Brain microvascular endothelial cell (primary cell): ENCODE results near the gene C4A.

ENCODE experiments used
- DNase-seq: peaks from one replicate; pipeline ENCODE4 v3.0.0-alpha.2; 2020
- H3K27ac ChIP-seq: fragments of 250-450 bp; sonication (Bioruptor Pico); 2 replicates; pipeline ENCODE4 v1.5.1; 2020; ENCODE audit warnings: mild to moderate bottlenecking, moderate library complexity
- H3K27me3 ChIP-seq: fragments of 250-450 bp; sonication (Bioruptor Pico); replicated peaks from 2 replicates; pipeline ENCODE4 v1.5.1; 2020; ENCODE audit warnings: mild to moderate bottlenecking
- H3K36me3 ChIP-seq: fragments of 250-450 bp; sonication (Bioruptor Pico); replicated peaks from 2 replicates; pipeline ENCODE4 v1.5.1; 2020; ENCODE audit warnings: mild to moderate bottlenecking
- H3K4me3 ChIP-seq: 2 replicates; pipeline ENCODE4 v1.5.1; 2011; ENCODE audit warnings: low read depth, mild to moderate bottlenecking, control low read depth, low read length, moderate library complexity
- in situ Hi-C: cut with HindIII; loops from 2 replicates; pipeline ENCODE4 v1.10.0; 2017; ENCODE audit warnings: low sequenced_read_pairs, low pct_ligation_motif_present
- TF ChIP-seq, protein P1 (sequence below): IDR thresholded peaks from 2 replicates; pipeline ENCODE4 v1.5.1; 2011; ENCODE audit warnings: low read depth, mild to moderate bottlenecking, moderate library complexity, low read length, control low read depth, inconsistent platforms; ENCODE audit errors: missing control alignments

C4A gene

DNA sequence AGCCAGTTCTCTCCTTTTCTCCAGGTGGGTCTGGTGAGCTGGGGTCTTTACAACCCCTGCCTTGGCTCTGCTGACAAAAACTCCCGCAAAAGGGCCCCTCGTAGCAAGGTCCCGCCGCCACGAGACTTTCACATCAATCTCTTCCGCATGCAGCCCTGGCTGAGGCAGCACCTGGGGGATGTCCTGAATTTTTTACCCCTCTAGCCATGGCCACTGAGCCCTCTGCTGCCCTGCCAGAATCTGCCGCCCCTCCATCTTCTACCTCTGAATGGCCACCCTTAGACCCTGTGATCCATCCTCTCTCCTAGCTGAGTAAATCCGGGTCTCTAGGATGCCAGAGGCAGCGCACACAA is 36.7 kb upstream of the C4A start:
- no peak for DNase-seq
- TF ChIP-seq, protein P1, sequence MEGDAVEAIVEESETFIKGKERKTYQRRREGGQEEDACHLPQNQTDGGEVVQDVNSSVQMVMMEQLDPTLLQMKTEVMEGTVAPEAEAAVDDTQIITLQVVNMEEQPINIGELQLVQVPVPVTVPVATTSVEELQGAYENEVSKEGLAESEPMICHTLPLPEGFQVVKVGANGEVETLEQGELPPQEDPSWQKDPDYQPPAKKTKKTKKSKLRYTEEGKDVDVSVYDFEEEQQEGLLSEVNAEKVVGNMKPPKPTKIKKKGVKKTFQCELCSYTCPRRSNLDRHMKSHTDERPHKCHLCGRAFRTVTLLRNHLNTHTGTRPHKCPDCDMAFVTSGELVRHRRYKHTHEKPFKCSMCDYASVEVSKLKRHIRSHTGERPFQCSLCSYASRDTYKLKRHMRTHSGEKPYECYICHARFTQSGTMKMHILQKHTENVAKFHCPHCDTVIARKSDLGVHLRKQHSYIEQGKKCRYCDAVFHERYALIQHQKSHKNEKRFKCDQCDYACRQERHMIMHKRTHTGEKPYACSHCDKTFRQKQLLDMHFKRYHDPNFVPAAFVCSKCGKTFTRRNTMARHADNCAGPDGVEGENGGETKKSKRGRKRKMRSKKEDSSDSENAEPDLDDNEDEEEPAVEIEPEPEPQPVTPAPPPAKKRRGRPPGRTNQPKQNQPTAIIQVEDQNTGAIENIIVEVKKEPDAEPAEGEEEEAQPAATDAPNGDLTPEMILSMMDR, result no peak
- Histone ChIP-seq H3K36me3 (no peaks in the 10 kb centered on the region), H3K27me3 (no peaks in the 10 kb centered on the region), H3K27ac (no peak overlapping the region), H3K4me3 (no peak overlapping the region)
- in situ Hi-C loops, result no loop called here

DNA sequence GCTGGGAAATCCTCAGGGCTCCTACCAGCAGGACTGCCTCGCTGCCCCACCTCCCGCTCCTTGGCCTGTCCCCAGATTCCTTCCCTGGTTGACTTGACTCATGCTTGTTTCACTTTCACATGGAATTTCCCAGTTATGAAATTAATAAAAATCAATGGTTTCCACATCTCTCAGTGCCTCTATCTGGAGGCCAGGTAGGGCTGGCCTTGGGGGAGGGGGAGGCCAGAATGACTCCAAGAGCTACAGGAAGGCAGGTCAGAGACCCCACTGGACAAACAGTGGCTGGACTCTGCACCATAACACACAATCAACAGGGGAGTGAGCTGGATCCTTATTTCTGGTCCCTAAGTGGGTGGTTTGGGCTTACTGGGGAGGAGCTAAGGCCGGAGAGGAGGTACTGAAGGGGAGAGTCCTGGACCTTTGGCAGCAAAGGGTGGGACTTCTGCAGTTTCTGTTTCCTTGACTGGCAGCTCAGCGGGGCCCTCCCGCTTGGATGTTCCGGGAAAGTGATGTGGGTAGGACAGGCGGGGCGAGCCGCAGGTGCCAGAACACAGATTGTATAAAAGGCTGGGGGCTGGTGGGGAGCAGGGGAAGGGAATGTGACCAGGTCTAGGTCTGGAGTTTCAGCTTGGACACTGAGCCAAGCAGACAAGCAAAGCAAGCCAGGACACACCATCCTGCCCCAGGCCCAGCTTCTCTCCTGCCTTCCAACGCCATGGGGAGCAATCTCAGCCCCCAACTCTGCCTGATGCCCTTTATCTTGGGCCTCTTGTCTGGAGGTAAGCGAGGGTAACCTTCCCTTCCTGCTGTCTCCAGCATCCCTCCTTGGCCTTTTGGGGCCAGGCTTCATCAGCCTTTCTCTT is 36.1 kb upstream of the C4A start, which contains the start of gene CFB:
CFB (plus strand) TSS at position 589 of the 863 bp plus-strand sequence; CDS start at position 716, 127 bp downstream.
- DNase-seq, result peak; percentile 81

GRCh38 chr6:31946370-31946885 is 35.4 kb upstream of the C4A start:
- Histone ChIP-seq H3K4me3 (no peak overlapping the region), H3K27ac (no peak overlapping the region), H3K27me3 (no peaks in the 10 kb centered on the region), H3K36me3 (peaks cover 7% of the 10 kb centered on the region)
- in situ Hi-C loops, result no loop called here
- no peak for DNase-seq
- TF ChIP-seq, protein P1, result no peak

More for the DNA sequence above, 36.1 kb upstream of the C4A start, which contains the start of gene CFB:
- no peaks in the 10 kb centered on the region for H3K27me3 ChIP-seq
- no peak within 1 kb of the TSS for H3K4me3 ChIP-seq
- in situ Hi-C loops, result no loop called here
- no peaks in the 10 kb centered on the region for H3K36me3 ChIP-seq
- peak within 1 kb of the TSS; percentile 63 for H3K27ac ChIP-seq
- TF ChIP-seq, protein P1, result no peak

- in situ Hi-C loops, result no loop called here
- Histone ChIP-seq H3K27ac (no peak overlapping the region), H3K36me3 (peaks cover 14% of the 10 kb centered on the region), H3K27me3 (no peaks in the 10 kb centered on the region), H3K4me3 (no peak overlapping the region)
- no peak for DNase-seq
- TF ChIP-seq, protein P1, result no peak
These were observed 34.7 kb upstream of the C4A start for GRCh38 chr6:31947070-31947675.

- no peaks in the 10 kb centered on the region for H3K27me3 ChIP-seq
- in situ Hi-C loops, result no loop called here
- no peak overlapping the region for H3K4me3 ChIP-seq
These were observed 34.0 kb upstream of the C4A start for GRCh38 chr6:31947864-31948263.

More at GRCh38 chr6:31947864-31948263, 34.0 kb upstream of the C4A start:
- DNase-seq, result no peak
- TF ChIP-seq, protein P1, result no peak
- peaks cover 18% of the 10 kb centered on the region for H3K36me3 ChIP-seq
- no peak overlapping the region for H3K27ac ChIP-seq
